ENCODE data around the gene FZD1.

Gene FZD1

DNA sequence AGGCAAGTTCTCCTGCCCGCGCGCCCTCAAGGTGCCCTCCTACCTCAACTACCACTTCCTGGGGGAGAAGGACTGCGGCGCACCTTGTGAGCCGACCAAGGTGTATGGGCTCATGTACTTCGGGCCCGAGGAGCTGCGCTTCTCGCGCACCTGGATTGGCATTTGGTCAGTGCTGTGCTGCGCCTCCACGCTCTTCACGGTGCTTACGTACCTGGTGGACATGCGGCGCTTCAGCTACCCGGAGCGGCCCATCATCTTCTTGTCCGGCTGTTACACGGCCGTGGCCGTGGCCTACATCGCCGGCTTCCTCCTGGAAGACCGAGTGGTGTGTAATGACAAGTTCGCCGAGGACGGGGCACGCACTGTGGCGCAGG lies 1.4 kb downstream of the FZD1 start:
- DNase-seq: no peak

DNA sequence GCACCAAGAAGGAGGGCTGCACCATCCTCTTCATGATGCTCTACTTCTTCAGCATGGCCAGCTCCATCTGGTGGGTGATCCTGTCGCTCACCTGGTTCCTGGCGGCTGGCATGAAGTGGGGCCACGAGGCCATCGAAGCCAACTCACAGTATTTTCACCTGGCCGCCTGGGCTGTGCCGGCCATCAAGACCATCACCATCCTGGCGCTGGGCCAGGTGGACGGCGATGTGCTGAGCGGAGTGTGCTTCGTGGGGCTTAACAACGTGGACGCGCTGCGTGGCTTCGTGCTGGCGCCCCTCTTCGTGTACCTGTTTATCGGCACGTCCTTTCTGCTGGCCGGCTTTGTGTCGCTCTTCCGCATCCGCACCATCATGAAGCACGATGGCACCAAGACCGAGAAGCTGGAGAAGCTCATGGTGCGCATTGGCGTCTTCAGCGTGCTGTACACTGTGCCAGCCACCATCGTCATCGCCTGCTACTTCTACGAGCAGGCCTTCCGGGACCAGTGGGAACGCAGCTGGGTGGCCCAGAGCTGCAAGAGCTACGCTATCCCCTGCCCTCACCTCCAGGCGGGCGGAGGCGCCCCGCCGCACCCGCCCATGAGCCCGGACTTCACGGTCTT lies 1.9 kb downstream of the FZD1 start:
- no peak for DNase-seq

DNA sequence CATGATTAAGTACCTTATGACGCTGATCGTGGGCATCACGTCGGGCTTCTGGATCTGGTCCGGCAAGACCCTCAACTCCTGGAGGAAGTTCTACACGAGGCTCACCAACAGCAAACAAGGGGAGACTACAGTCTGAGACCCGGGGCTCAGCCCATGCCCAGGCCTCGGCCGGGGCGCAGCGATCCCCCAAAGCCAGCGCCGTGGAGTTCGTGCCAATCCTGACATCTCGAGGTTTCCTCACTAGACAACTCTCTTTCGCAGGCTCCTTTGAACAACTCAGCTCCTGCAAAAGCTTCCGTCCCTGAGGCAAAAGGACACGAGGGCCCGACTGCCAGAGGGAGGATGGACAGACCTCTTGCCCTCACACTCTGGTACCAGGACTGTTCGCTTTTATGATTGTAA lies 2.5 kb downstream of the FZD1 start:
- DNase-seq: no peak

DNA sequence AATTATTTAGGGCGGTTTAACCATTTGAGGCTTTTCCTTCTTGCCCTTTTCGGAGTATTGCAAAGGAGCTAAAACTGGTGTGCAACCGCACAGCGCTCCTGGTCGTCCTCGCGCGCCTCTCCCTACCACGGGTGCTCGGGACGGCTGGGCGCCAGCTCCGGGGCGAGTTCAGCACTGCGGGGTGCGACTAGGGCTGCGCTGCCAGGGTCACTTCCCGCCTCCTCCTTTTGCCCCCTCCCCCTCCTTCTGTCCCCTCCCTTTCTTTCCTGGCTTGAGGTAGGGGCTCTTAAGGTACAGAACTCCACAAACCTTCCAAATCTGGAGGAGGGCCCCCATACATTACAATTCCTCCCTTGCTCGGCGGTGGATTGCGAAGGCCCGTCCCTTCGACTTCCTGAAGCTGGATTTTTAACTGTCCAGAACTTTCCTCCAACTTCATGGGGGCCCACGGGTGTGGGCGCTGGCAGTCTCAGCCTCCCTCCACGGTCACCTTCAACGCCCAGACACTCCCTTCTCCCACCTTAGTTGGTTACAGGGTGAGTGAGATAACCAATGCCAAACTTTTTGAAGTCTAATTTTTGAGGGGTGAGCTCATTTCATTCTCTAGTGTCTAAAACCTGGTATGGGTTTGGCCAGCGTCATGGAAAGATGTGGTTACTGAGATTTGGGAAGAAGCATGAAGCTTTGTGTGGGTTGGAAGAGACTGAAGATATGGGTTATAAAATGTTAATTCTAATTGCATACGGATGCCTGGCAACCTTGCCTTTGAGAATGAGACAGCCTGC lies 3.1 kb downstream of the FZD1 start:
- DNase-seq: no peak

DNA sequence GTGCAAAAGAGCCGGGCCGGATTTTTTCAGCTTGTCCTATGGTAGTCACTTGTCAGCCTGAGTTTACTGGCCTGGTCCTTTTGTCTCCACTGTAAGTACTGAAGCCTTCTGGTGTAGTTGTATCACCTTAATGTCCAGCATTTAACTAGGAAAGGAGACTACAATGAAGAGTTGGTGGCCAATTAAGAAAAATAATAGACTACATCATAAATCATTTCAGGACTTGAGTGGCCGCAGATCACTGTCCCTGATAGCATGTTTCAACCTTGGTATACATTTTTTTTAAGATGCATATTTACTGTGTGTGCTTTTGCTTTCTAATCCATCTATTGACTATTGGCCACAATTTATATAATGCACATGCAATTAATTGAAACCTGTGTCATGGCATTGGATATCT lies 6.1 kb downstream of the FZD1 start:
- DNase-seq: no peak

DNA sequence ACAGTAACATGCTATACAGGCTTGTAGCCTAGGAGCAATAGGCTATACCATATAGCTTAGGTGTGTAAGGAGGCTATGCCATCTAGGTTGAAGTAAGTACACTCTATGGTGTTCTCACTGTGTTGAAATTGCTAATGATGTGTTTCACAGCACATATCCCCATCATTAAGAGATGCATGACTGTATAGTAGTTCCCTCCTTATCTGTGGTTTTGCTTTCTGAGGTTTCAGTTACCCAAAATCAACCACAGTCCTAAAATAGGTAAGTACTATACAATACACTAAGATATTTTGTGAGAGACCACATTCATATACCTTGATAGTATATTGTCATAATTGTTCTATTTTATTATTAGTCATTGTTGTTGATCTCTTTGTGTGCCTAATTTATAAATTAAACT lies 12.7 kb downstream of the FZD1 start:
- DNase-seq: no peak

DNA sequence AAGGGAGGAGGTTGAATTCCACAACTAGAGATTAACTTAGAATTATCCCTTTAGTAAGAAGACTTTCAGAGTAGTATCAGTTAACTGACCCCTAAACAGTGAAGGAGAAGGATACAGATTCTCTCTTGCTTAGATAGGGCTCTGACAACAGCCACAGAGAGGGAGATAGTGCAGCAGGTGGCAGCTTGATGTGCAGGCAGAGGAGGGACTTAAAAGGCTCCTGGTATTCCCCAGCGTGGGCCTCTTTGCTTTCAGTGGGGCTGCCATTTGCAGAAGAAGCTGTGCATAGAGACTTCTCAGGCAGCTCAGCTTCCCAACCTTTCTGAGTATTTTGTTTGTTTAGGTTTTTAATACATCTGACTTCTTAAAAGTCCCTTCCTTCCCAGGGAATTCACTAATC lies 16.0 kb downstream of the FZD1 start:
- DNase-seq: no peak

DNA sequence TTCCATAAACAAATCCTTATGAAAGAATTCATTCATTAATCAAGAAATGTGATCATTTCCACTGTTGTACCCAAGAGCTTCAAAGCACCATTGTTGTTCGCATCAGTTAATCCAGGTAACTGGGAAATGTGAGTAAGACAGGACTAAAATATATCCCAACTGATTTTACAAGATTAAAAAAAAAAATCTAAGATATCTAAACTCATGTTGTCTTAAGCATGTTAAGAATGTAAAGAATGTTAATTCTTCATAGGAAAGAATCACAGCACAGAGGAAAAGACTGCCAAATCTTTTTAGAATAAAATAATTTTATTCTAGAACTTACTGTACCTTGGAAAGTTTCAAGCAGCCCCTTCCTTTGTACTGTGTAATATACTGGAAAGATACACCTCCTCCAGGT lies 16.4 kb downstream of the FZD1 start:
- DNase-seq: no peak

DNA sequence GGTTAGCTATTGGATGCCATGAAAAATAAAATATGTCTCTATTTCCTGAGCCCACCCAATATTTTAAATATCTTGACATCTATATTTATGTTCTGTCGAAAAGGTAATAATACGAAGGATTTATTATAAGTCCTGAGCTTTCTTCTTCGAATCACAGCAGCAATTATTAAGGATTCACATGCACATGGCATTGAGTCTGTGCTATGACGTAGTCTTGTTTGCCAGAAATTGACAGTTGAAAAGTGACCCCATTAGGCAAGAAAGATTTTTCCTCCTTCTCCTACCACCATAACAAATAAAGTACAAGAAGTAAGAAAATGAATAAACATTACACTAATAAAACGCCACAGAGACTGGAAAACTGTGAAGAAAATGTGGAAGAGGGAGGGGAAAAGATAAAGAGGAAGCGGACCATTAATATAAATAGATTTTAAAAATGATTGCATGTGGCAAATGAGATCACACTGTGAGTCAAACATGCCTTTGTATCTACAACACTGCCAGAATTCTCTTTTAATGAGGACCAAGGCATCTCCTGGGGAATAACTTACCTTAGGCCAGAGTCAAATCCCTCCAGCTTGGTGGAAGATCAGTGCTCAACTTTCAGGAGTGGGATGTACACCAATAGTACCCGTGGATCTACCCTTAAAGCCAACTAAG lies 21.6 kb downstream of the FZD1 start:
- peak; percentile 45 for DNase-seq

DNA sequence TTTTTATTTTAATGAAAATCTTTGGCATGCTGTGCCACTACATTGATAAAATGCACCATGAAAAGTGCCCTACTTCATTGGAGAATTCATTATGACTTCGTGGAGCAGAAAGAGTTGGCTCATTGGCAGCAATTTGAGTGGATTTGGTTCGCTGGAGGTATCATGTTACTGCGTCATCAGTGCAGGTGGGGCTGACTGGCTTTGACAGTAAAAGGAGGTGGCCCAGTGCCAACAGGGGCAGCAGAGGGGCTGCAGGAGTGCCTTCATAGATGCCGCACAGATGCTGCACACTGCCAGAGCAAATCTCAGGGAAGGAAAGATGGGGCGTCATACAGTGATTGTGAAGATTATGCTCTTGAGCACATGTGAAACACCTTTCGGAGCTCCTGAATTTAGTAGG lies 22.2 kb downstream of the FZD1 start:
- DNase-seq: no peak

DNA sequence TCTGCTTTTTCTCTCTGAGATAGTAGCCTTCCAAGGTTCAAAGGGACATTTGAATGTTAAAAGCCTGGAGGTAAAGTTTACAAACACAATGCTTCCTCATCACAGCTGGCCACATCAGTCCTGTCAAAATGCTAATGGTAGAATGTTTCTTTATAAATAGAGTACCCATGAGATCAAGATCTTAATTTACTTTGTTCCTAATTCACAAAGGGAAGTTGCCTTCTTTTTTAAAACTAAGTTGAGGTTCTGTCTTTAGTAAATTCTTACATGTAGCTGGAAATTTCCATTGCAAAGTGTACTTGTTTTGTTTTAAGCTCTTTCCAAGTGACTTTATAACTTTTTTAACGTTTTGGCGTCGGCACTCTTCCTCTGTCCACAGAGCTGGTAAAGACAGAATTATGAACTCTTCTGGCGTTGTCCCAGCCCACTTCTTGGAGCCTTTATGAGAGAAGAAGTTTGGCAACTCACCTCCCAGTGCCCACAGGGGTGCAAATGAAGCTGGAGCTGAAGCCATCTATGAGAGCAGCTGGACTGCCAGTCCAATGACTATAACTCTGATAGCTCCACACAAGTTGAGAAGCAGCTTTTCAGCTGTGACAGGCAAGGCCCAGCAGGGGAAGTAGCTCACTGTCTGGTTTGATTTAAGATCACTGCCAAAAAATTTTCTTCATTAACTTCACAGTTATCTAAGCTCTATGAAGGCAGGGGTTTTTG lies 23.3 kb downstream of the FZD1 start:
- DNase-seq: no peak

DNA sequence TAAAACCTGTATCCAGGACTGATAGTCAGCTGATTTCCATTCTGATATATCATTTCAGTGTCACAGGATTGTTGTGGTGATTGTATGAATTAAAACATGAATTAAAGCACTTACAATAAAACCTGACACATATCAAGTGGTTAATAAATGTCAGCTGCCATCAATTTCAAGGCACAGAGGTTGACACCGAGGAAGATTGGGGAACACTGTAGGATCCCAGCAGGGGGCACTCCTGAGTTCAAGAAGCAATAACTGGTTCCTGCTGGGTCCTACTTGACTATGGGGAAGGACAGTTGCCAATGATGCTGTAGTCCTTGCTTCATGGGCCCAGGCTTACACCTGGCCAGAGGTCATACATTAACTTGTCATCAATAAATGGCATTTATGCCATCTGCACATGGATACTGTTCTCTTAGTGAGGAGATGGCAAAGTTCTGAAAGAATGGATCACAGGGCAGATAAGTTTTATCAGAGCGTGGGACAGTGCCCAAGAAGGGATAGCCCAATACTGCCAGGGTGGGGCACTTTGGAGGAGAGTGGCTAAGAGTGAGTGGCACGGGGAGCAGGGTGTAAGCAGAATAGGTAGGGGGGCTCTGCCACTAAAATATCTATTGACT lies 24.1 kb downstream of the FZD1 start:
- no peak for DNase-seq

DNA sequence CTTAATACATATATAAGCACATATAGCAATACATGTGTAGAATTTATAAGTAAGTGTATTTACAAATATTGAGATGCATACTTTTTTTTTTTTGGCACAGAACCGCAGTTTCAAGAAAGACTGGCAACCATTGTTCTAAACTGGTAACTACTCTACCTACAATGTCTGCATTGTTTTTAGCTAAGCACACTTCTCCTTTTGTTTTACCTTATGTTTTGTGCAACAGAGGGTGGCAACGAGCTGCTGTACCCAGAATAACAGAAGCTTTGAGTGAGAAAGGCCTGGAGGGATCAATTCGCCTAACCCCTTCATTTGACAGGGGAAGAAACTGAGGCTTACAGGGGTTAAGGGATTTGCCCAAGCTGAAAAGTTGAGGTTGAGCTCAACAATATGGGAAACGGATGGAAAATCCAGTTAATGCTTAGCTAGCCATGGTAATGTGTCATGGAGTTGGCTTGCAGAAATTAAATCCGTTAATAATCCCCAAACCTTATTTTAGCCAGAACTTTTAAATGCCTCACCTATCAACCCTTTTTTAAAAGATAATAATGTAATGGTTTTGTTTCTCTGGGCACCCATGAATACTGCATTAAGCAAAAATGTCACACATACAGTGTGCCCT lies 25.5 kb downstream of the FZD1 start:
- DNase-seq: no peak

DNA sequence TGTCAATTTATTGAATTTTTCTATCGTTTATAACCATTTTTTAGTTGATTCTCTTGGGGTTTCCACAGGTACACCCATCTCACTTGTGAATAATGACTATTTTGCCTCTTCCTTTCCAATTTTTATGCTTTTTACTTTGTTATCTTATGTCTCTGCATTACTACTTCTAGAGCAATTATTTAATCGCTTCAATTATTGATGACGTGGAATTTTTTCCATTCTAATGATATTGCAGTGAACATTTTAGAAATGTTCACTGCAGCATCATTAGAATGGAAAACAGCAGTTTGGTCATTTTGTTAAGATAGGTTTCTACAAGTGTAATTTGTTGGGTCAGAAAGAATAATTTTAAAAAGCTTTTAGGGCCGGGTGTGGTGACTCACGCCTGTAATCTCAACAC lies 27.1 kb downstream of the FZD1 start:
- DNase-seq: no peak

DNA sequence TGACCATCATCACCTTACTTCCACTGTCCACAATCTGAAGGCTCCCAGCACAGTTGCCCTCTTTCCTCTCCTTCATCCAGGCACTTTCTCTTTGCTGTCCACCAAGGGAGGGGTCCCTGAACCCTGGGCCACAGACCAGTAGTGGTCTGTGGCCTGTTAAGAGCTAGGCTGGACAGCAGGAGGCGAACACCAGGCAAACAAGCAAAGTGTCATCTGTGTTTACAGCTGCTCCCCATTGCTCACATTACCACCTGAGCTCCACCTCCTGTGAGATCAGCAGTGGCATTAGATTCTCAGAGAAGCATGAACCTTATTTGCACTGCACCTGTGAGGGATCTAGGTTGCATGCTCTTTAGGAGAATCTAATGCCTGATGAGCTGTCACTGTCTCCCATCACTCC lies 27.7 kb downstream of the FZD1 start:
- no peak for DNase-seq

DNA sequence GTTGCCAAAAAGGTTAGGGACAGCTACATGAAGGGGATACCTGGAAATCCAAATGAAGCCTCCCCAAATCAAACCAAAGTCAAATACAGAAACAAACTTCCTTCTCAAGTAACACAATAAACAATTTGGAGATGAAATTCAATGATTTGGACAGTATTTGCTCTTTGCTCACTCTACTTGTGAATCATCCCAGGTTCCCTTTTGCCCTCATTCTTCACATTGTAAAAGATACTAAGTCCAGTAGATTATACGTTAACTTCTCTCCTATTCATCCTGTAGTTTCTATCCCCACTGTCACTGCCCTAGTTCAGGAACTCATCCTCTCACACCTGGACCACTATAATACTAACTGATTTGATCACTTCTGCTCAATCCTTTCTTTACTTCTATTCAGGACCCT lies 28.3 kb downstream of the FZD1 start:
- no peak for DNase-seq

DNA sequence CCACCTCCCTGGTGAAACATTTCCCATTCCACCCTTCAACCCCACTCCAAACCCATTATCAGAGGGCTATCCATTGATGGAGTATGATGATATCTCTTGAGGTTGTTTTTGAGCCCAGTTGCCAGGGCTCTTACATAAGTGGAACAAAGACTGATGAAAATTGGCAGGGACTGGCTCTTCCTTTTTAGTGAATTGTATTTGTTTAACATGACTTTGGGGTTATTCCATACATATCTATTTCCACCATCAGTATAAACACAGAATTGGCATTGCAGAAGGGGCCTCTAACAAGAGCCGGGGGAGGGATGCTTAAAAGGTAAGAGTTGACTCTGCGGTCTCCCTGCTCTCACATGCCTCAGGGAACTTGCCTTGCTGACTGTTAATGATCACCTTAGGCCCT lies 28.9 kb downstream of the FZD1 start:
- no peak for DNase-seq

DNA sequence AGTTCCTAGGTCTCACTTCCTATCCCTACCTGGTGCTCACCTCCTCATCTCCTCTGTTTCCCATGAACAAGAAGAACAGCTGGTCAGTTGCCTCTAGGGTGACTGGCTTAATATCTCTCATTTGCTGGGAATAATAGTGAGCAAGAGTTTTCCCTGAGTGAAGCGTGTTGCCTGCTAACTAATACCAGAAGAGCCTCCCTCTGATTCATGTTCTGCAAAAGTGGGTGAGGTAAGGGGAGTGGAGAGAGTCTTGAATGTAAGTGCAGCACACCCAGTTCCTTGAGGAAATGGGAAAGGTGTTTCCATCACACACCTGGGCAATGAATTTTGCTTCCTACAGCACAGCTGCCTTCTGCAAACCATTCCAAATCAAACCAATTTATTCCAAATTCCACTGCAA lies 29.6 kb downstream of the FZD1 start:
- DNase-seq: no peak

DNA sequence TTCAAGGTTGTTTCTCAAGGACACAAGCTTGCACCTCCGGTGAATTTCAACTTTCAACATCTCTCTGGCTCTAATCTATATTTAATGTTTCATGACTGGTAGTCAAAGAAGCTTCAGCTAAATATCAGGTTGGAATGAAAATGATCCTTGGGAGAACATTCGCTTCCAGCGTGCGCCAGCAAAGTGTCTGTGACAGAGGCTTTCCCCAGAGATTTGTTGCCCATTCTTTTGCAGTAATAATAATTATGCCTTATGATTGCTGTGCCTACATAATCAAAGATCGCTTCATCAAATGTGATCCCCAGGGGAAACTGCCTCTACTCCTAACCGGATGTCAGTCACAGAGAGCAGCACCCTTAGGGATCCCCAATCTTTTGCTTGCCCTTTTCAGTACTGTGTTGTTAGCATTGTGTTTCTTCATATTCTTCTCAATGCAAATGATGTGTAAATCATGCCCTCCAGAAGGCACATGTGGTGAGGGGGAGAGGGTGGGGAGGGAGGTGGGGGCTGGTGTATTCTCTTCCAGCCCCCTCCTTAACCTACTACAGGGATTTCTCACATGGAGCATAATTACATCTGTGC lies 30.5 kb downstream of the FZD1 start:
- no peak for DNase-seq

DNA sequence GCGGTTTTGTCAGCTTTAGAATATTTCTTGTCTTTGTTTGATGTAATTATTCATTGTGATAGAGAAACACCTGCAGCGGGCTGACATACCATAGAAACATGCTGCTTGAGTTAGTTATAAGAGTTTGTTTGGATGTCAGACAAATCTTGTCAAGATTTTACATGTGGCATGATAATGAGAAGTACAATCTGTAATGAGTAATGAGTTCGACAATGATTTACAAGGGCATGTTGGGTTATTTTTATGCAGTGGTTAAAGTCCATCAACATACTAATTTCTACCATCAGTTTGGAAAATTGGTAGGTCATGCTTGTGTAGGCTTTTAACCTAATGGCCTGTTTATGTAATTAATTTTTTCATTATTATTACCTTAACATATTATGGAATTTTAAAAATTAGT lies 31.3 kb downstream of the FZD1 start:
- DNase-seq: no peak

DNA sequence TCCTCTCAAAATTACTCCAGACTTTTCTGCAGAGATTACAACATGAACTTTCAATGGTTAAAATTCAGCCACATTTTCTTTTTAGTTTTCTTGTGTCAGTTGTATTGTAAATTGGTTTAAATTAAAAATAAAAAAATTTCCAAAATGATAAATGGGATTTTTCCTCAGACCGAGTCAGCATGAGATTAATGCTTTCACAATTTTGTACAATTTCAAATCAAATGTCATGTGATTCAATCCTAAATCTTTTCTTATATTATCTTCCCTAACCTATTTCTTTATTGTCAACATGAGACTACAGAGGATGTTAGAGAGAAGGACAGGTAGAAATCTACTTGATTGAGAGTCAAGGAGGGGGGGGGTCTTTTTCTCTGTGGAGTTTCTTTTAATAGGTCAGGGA lies 33.7 kb downstream of the FZD1 start:
- DNase-seq: no peak

DNA sequence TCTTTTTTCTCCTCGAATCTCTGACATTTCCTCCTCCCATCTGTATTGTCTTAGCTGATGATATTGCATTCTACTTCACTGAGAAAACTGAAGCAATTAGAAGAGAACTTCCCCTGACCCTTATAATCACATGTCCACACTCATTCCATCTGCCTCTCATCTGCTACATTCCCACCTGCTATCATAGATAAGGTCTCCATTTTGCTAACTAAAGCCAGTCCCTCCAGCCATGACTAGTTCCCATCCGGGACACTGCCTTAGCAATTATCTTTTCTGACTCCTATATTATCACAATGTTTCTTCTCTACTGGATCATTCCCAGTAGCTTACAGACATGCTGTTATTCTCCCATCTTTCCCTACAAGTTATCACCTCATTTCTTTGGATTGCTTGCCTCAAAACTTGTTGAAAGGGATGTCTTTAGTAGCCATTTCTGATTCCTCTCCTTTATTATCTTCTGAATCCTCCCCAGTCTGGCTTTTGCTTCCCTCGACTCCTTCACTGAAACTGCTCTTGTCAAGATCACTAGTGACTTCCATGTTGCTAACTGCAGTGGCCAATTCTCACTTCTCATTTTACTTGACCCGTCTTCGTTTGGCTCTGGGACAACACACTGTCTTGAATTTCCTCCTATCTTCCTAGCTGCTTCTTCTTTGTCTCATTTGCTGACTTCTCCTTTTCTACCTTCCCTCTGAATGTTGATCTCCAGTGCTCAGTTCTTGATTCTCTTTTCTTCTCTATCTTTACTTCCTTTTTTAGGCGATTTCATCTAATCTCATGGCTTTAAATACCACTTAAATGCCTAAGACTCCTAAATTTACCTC lies 35.9 kb downstream of the FZD1 start:
- DNase-seq: no peak

All from EL (cell line).